Measurements from ENCODE around the gene DNAAF5. TPM values are rescaled to one million over a fixed set of nuclear protein-coding genes. Genes with fewer than 3 reads are reported as not detected.
"Not testable (repeated sequence)": the region's sequence is repeated elsewhere in the genome, so short reads cannot be mapped to it uniquely, and the experiment has no call there.

The DNAAF5 gene
- polyA plus RNA-seq, 3 donors from 2014 or later, result 0.45 to 1.4 (median 1.3) TPM

GRCh38 chr7:739983-740942 lies 13.8 kb downstream of the DNAAF5 start:
- Mint-ChIP-seq H3K4me3 (no peak overlapping the region), H3K4me1 (no peaks in the 10 kb centered on the region), H3K9me3 (no peaks in the 10 kb centered on the region), H3K27me3 (ENCODE audit: low read depth in 3 of 3) (peaks cover 0 to 1% (median 0%) of the 10 kb centered on the region in 3 donors), H3K27ac (no peak overlapping the region), H3K36me3 (peaks cover 5 to 29% (median 12%) of the 10 kb centered on the region in 3 donors)
- DNase-seq, result no peak

DNA sequence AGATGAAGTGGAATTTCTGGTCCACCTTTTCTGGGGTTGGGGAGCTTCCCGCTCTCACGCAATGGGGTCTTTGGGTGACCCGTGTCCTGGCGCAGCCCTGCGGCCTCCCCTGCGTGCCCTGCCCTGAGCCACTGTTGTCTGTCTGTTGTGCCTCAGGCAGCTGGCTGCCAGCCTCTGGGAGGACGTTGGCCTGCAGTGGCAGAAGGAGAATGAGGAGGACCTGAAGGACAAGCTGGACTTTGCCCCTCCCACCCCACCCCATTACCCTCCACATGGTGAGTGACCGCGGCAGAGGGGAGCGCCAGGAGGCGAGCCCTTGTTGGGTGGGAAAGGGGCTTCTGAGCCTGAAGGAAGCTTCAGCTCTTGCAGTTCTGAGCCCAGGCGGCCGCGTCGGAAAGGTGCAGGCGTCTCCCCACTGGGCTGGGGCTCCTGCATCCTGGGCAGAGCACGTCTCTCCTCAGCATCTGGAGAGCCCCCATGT lies 14.7 kb downstream of the DNAAF5 start:
- Mint-ChIP-seq H3K27me3 (ENCODE audit: low read depth in 3 of 3) (peaks cover 0 to 2% (median 0%) of the 10 kb centered on the region in 3 donors), H3K4me3 (no peak overlapping the region), H3K36me3 (peaks cover 7 to 30% (median 13%) of the 10 kb centered on the region in 3 donors), H3K4me1 (no peaks in the 10 kb centered on the region), H3K9me3 (no peaks in the 10 kb centered on the region), H3K27ac (no peak overlapping the region)
- DNase-seq, result no peak

DNA sequence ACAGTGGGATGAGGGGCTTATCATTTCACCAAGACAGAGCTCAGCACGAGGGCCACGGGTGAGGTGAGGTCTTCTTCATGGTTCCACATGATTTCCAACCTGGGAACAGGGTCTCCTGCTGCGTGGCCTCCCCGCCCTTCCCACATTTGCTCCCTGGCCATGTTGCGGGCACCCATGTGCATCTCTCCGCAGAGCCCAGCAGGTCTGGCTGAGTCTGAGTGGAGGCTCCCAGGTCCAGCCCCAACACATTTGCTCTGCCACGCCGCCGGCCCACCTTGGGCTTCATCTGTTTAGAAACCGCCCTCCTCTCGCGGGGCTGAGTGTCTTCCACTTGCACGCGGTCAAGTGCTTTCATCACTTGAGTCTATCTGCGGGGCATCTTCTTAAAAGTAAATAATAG lies 15.4 kb downstream of the DNAAF5 start:
- no peak overlapping the region for H3K27ac Mint-ChIP-seq
- no peak for DNase-seq
- H3K4me3 Mint-ChIP-seq, result no peak overlapping the region
- no peaks in the 10 kb centered on the region for H3K4me1 Mint-ChIP-seq
- H3K27me3 Mint-ChIP-seq (ENCODE audit: low read depth in 3 of 3), result peaks cover 0 to 2% (median 0%) of the 10 kb centered on the region in 3 donors
- peaks cover 7 to 30% (median 13%) of the 10 kb centered on the region in 3 donors for H3K36me3 Mint-ChIP-seq
- H3K9me3 Mint-ChIP-seq, result no peaks in the 10 kb centered on the region

DNA sequence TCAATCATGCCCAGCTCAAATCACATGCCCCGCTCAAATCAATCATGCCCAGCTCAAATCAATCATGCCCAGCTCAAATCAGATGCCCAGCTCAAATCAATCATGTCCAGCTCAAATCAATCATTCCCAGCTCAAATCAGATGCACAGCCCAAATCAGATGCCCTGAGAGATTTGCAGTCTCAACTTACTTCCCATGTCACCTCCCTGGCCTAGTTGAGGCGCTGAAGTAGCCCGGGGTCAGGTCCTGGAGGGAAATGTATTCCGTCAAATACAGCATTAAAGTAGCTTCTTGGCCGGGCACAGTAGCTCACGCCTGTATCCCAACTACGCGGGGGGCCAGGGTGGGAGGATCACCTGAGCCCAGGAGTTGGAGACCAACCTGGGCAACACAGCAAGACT lies 16.3 kb downstream of the DNAAF5 start:
- H3K9me3 Mint-ChIP-seq, result no peaks in the 10 kb centered on the region
- H3K36me3 Mint-ChIP-seq, result peaks cover 7 to 28% (median 10%) of the 10 kb centered on the region in 3 donors
- peaks cover 0 to 1% of the 10 kb centered on the region in 2 donors for H3K4me1 Mint-ChIP-seq
- peaks cover 0 to 2% (median 0%) of the 10 kb centered on the region in 3 donors for H3K27me3 Mint-ChIP-seq (ENCODE audit: low read depth in 3 of 3)
- H3K27ac Mint-ChIP-seq, result no peak overlapping the region
- no peak for DNase-seq
- H3K4me3 Mint-ChIP-seq, result no peak overlapping the region

DNA sequence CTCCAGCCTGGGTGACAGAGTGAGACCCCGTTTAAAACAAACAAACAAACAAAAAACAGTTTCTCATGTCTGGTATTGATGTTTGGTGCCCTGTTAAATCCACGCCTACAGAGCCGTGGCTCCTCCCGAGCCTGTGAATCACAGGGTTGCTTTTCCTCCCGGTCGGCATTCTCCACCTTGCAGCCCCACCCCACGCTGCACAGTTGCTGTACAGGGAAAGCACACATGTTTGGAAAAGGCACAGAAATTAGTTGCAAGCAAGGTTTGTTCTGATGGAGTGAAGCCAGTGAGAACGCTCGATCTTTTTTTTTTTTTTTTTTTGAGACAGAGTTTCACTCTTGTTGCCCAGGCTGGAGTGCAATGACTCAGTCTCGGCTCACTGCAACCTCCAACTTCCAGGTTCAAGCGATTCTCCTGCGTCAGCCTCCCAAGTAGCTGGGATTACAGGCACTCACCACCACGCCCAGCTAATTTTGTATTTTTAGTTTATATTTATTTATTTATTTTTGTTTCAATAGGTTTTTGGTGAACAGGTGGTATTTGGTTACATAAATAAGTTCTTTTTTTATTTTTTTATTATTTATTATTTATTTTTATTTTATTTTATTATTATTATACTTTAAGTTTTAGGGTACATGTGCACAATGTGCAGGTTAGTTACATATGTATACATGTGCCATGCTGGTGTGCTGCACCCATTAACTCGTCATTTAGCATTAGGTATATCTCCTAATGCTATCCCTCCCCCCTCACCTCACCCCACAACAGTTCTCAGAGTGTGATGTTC lies 17.0 kb downstream of the DNAAF5 start:
- H3K4me3 Mint-ChIP-seq; DNase-seq; H3K27ac Mint-ChIP-seq; H3K4me1 Mint-ChIP-seq; H3K27me3 Mint-ChIP-seq (ENCODE audit: low read depth in 3 of 3); H3K9me3 Mint-ChIP-seq: not testable (repeated sequence)
- H3K36me3 Mint-ChIP-seq, result peaks cover 7 to 24% (median 7%) of the 10 kb centered on the region in 3 donors

DNA sequence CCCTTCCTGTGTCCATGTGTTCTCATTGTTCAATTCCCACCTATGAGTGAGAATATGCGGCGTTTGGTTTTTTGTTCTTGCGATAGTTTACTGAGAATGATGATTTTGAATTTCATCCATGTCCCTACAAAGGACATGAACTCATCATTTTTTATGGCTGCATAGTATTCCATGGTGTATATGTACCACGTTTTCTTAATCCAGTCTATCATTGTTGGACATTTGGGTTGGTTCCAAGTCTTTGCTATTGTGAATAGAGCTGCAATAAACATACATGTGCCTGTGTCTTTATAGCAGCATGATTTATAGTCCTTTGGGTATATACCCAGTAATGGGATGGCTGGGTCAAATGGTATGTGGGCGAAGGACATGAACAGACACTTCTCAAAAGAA lies 17.6 kb downstream of the DNAAF5 start:
- not testable (repeated sequence) for H3K9me3 Mint-ChIP-seq, H3K4me1 Mint-ChIP-seq, H3K27ac Mint-ChIP-seq

GRCh38 chr7:744854-745430 lies 18.4 kb downstream of the DNAAF5 start:
- DNase-seq, result no peak
- H3K27ac Mint-ChIP-seq, result no peak overlapping the region
- H3K4me1 Mint-ChIP-seq, result peaks cover 0 to 1% of the 10 kb centered on the region in 2 donors
- H3K36me3 Mint-ChIP-seq, result peaks cover 7 to 24% (median 7%) of the 10 kb centered on the region in 3 donors
- H3K27me3 Mint-ChIP-seq (ENCODE audit: low read depth in 3 of 3), result peaks cover 0 to 2% (median 0%) of the 10 kb centered on the region in 3 donors
- H3K9me3 Mint-ChIP-seq, result no peaks in the 10 kb centered on the region
- H3K4me3 Mint-ChIP-seq, result no peak overlapping the region

More for the DNA sequence above, 17.6 kb downstream of the DNAAF5 start:
- peaks cover 7 to 24% (median 7%) of the 10 kb centered on the region in 3 donors for H3K36me3 Mint-ChIP-seq
- H3K27me3 Mint-ChIP-seq (ENCODE audit: low read depth in 3 of 3); H3K4me3 Mint-ChIP-seq; DNase-seq: not testable (repeated sequence)

GRCh38 chr7:745431-746154 lies 19.1 kb downstream of the DNAAF5 start:
- H3K27ac Mint-ChIP-seq, result no peak overlapping the region
- H3K4me1 Mint-ChIP-seq, result peaks cover 0 to 1% of the 10 kb centered on the region in 2 donors
- H3K9me3 Mint-ChIP-seq, result no peaks in the 10 kb centered on the region
- H3K4me3 Mint-ChIP-seq, result no peak overlapping the region
- peaks cover 0 to 2% (median 0%) of the 10 kb centered on the region in 3 donors for H3K27me3 Mint-ChIP-seq (ENCODE audit: low read depth in 3 of 3)
- H3K36me3 Mint-ChIP-seq, result peaks cover 7 to 24% (median 7%) of the 10 kb centered on the region in 3 donors
- DNase-seq, result no peak

- peaks cover 7 to 19% (median 7%) of the 10 kb centered on the region in 3 donors for H3K36me3 Mint-ChIP-seq
- no peak overlapping the region for H3K27ac Mint-ChIP-seq
- no peak overlapping the region for H3K4me3 Mint-ChIP-seq
- H3K9me3 Mint-ChIP-seq, result no peaks in the 10 kb centered on the region
- peaks cover 0 to 2% (median 0%) of the 10 kb centered on the region in 3 donors for H3K27me3 Mint-ChIP-seq (ENCODE audit: low read depth in 3 of 3)
- DNase-seq, result no peak
- H3K4me1 Mint-ChIP-seq, result peaks cover 0 to 1% of the 10 kb centered on the region in 2 donors
Measured at GRCh38 chr7:746155-747061, 19.9 kb downstream of the DNAAF5 start.

GRCh38 chr7:747186-747585 lies 20.7 kb downstream of the DNAAF5 start:
- Mint-ChIP-seq H3K27ac (no peak overlapping the region), H3K36me3 (peaks cover 7 to 16% (median 10%) of the 10 kb centered on the region in 3 donors), H3K4me1 (peaks cover 0 to 1% of the 10 kb centered on the region in 2 donors), H3K9me3 (no peaks in the 10 kb centered on the region), H3K4me3 (no peak overlapping the region), H3K27me3 (ENCODE audit: low read depth in 3 of 3) (peaks cover 0 to 2% (median 0%) of the 10 kb centered on the region in 3 donors)
- no peak for DNase-seq

DNA sequence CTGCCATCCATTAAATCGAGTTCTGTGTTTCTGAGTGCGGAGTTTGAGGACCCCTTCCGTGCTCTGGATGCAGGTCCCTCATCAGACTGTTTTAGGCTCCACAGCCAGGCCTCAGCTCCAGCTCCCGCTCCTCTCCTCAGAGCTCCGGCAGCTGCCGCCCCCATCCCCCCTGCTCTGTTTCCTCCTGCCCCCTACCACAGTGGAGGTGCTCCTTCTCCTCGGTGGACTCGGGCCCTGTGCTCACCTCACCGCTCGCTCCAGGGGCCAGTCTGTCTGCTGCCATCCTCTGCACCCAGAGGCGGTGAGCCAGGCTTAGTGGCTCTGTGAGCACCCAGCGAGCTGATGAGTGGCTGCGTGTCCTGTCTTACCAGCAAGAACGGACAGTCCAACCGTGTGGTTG lies 21.9 kb downstream of the DNAAF5 start:
- no peak for DNase-seq
- peaks cover 0 to 2% (median 2%) of the 10 kb centered on the region in 3 donors for H3K27me3 Mint-ChIP-seq (ENCODE audit: low read depth in 3 of 3)
- no peak overlapping the region for H3K27ac Mint-ChIP-seq
- H3K9me3 Mint-ChIP-seq, result no peaks in the 10 kb centered on the region
- H3K4me3 Mint-ChIP-seq, result no peak overlapping the region
- H3K4me1 Mint-ChIP-seq, result peaks cover 0 to 1% of the 10 kb centered on the region in 2 donors
- peaks cover 3 to 19% (median 7%) of the 10 kb centered on the region in 3 donors for H3K36me3 Mint-ChIP-seq

DNA sequence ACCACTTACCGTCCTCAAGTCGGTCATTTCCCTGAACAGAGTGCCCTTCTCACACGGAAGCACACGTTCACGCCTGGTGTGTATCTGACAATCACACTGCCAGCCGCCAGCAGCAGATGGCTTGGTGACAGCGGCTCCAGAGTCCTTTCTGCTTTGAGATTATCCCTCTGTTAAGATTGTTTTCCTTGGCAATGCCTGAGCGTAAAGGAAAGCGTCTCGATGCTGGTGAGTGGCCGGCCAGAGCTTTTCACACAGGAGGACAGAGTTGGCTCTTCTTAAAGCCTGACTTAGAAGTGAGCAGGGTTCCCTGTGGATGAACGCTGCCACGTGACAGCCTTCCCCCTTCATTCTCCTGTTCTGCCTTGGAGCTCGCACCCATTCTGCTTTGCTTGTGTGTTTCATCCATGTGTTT lies 22.6 kb downstream of the DNAAF5 start:
- Mint-ChIP-seq H3K4me1 (peaks cover 0 to 1% of the 10 kb centered on the region in 2 donors), H3K9me3 (no peaks in the 10 kb centered on the region), H3K36me3 (peaks cover 3 to 19% (median 7%) of the 10 kb centered on the region in 3 donors), H3K4me3 (no peak overlapping the region), H3K27me3 (ENCODE audit: low read depth in 3 of 3) (peaks cover 0 to 2% (median 2%) of the 10 kb centered on the region in 3 donors), H3K27ac (no peak overlapping the region)
- DNase-seq, result no peak
